ENCODE measurements around the gene SF3A1. TPM values are rescaled to one million over a fixed set of nuclear protein-coding genes. Genes with fewer than 3 reads are reported as not detected.
A peak's percentile ranks its signal among the peaks of the same experiment; 100 is the strongest.

Gene SF3A1
- total RNA-seq, 2 donors from 2014 or later, result 298 to 325 TPM

DNA sequence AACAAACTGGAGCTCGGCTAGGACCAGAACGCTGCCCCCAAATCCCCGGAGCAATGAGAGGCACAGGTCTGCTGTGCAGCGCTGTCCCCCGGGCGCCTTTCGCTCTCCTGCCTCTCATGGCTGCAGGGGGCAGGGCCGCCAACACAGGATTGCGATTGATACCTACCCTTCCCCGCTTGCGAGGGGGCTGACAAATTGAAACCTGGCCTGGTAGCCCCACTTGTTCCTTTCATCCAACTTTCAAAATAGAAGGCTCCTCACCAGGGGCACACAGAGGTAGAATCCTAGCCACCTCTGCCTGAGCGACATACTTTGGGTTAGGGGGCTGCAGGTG, 66.7 kb downstream of the SF3A1 start:
- Mint-ChIP-seq H3K4me3 (peak overlapping the region; percentile 90), H3K36me3 (ENCODE audit: insufficient read depth in 2 of 2) (peaks cover 0 to 8% of the 10 kb centered on the region in 2 donors), H3K27me3 (ENCODE audit: low read depth) (no peaks in the 10 kb centered on the region), H3K4me1 (ENCODE audit: low read depth) (peaks cover 30% of the 10 kb centered on the region), H3K27ac (peak overlapping the region; percentile 19), H3K9me3 (no peaks in the 10 kb centered on the region)
- DNase-seq (no peak), ATAC-seq (replicated peaks in 1 of 2) (peak; percentile 16 to 25)

DNA sequence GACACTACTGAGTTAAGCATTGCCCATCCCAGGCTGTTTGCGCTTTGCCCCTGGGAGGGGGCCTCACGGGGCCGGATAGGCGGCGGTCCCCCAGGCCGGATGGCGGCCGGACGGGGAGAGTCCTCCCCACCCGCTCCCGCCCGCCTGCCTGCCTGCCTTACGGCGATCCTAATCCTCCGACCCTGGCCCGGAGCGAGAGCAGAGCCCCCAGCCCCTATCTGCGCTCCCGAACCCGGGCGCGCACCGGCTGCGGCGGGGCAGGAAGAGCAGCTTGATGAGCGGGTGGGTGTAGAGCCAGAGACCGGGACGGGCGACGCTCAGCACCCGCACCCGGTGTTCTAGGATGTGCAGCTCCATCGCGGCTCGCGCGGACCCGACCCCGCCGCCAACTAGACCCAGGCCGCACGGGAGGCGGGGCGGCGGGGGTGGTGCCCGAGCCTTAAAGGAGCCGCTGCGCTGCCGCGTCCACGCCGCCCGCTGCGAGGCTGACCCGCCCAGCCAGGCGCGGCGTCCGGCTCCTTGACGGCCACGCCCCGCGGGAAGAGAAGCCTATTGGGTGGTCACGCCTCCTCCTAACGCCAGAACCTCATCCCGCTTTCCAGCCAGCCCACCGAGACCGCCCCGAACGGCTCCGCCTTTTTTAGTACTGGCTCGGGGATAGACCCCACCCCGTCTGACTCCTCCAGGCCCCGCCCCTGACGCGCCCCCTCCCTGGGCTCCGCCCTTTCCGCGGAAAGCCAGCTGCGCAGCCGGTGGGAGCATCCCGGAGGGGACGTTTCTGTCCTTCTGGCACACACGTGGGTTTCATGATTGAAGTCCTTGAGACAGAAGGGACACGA, 67.3 kb downstream of the SF3A1 start, which contains the start of gene CASTOR1:
Gene CASTOR1, minus strand, starts transcription at position 365 of the 839 bp plus-strand sequence. Its CDS starts 8 bp downstream, at position 357.
- Mint-ChIP-seq H3K27ac (peak within 1 kb of the TSS; percentile 60), H3K4me3 (peak within 1 kb of the TSS; percentile 90), H3K36me3 (ENCODE audit: insufficient read depth in 2 of 2) (peaks cover 0 to 8% of the 10 kb centered on the region in 2 donors), H3K4me1 (ENCODE audit: low read depth) (peaks cover 30% of the 10 kb centered on the region), H3K9me3 (no peaks in the 10 kb centered on the region), H3K27me3 (ENCODE audit: low read depth) (no peaks in the 10 kb centered on the region)
- peak; percentile 82 to 83 for ATAC-seq (replicated peaks in 1 of 2)
- peak; percentile 91 to 93 for DNase-seq

DNA sequence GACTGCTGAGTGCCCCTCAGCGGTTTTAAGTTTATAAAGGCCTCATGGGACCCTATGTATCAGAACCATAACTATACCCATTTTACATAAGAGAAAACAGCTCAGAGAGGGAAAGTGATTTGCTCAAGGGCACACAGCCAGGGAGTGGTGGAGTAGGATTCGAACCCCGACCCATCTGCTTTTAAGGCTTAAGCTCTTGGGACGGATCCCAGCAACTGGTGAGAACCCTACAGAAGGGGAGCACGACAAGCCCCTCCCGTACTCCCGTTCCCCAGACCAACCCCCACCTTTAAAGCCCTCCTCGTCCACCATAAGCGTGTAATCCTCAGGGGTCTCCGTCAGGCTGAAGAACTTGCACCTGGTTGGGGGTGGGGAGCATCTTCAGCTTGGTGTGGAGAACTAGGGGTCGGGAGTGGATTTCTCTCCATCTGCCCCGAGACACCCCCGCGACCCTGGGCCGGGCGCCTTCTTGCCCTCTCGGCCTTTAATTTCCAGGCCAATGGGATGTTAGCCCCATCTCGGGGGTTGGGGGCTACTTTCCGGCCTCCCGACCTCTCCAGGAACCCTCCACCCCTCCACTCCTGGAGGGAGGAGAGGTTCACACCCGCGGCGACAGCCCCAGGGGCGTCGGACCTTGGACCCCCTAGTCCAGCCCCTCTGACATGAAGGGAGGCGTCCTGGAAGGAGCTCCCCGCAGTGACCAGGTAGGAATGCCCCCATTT, 68.1 kb downstream of the SF3A1 start:
- Mint-ChIP-seq H3K4me3 (peak overlapping the region; percentile 90), H3K27ac (peak overlapping the region; percentile 60), H3K9me3 (no peaks in the 10 kb centered on the region), H3K27me3 (ENCODE audit: low read depth) (no peaks in the 10 kb centered on the region), H3K36me3 (ENCODE audit: insufficient read depth in 2 of 2) (peaks cover 0 to 3% of the 10 kb centered on the region in 2 donors), H3K4me1 (ENCODE audit: low read depth) (peaks cover 30% of the 10 kb centered on the region)
- ATAC-seq (replicated peaks in 1 of 2) (no peak), DNase-seq (no peak)

DNA sequence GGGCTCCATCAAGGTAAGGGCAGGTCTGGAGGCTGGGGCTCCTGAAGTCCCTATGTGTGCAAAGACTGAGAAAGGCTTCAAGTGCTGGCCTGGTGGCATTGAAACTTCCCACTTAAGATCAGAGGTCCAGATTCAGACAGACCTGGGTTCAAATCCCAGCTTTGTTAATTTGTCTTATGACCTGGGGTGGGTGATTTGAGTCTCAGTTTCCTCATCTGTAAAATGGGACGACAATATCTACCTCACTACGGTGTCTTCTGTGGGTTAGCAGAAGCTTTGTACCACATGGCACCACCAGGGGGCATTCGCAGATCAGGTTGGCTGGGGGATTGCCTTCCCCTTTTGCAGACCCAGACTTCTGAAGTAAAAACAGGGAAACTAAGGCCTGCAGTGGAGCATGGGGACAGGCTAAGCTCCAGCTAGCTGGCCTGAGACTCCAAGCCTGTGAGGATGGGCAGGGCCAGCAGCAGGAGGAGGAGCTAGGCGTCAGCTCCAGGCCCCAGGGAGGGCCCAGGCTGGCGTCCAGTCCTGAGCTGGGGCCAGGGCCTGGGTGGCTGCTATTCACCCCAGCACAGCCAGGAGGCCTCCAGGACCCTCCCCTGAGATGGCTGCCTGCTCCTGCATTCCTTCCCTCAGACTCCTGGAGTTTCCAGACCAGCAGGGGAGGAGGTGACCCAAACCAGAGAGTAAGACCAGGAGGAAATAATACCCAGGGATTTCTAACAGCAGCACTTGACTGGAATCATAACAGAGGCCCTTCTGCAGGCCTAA, 68.9 kb downstream of the SF3A1 start:
- ATAC-seq (replicated peaks in 1 of 2) (peak; percentile 50 to 54), DNase-seq (peak; percentile 88 to 89)
- H3K4me3 Mint-ChIP-seq, result peak overlapping the region; percentile 90
- H3K4me1 Mint-ChIP-seq (ENCODE audit: low read depth), result peaks cover 35% of the 10 kb centered on the region
- no peaks in the 10 kb centered on the region for H3K27me3 Mint-ChIP-seq (ENCODE audit: low read depth)
- peak overlapping the region; percentile 60 for H3K27ac Mint-ChIP-seq
- H3K9me3 Mint-ChIP-seq, result no peaks in the 10 kb centered on the region
- H3K36me3 Mint-ChIP-seq (ENCODE audit: insufficient read depth in 2 of 2), result peaks cover 0 to under 1% of the 10 kb centered on the region in 2 donors

DNA sequence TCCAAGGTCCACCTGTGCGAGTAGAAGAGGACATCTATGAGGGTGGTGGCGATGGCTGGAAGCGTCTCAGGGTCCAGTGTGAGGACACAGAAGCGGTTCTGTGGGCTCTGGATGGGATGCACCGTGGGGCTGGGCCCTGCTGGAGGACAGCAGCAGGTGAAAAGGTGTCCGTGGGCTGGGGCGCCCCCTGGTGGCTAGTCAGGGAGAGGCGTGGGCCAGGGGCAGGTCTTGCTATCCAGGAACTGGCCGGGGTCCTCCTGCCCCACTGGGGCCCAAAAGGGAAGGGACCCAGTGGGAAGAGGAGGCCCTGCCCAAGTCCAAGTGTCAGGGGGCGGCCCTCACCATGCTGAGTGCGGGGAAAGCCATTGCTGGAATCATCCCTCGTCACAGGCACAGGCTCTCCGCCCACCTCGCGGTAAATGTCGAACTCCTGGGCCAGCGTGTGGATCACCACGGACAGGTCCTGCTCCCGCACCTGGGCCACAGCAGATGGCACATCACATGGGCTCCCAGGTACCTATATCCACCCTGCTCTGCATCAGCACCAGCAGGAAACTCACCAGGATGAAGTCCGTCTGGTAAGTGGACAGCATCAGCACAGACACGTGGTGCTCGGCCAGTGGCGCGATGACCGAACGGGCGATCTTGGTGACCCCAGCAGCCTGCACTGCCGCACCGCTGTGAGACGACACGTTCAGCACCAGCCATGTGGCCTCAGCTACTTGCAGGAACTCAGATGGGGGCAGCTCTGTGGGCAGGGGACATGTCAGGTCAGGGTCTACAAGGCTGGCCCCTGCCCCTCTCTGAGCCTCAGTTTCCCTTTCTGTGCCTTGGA, 69.7 kb downstream of the SF3A1 start:
- DNase-seq (peak; percentile 88 to 94), ATAC-seq (replicated peaks in 1 of 2) (peak; percentile 41 to 45)
- H3K27ac Mint-ChIP-seq, result no peak overlapping the region
- H3K27me3 Mint-ChIP-seq (ENCODE audit: low read depth), result no peaks in the 10 kb centered on the region
- peaks cover 38% of the 10 kb centered on the region for H3K4me1 Mint-ChIP-seq (ENCODE audit: low read depth)
- no peaks in the 10 kb centered on the region for H3K9me3 Mint-ChIP-seq
- no peak overlapping the region for H3K4me3 Mint-ChIP-seq
- no peaks in the 10 kb centered on the region for H3K36me3 Mint-ChIP-seq (ENCODE audit: insufficient read depth in 2 of 2)

DNA sequence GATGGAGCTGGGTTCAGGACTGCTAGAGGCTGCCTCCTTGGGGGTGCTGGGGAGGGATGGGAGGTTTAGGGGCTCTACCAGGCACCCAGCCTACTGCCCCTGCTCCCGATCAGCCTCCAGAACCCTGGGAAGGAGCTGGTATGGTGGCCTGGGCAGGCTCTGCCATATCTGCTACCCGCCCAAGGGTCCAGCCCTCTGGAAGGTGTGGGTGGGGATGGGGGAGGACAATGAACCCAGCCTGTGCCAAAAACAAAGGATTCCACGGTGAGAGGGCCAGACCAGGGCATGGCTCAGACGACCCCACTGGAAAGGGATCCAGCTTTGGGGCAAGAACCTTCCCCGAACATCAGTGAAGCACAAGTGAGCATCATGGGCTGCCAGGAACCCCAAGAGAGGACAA, 70.4 kb downstream of the SF3A1 start:
- H3K4me1 Mint-ChIP-seq (ENCODE audit: low read depth), result peaks cover 38% of the 10 kb centered on the region
- no peak overlapping the region for H3K4me3 Mint-ChIP-seq
- H3K36me3 Mint-ChIP-seq (ENCODE audit: insufficient read depth in 2 of 2), result no peaks in the 10 kb centered on the region
- no peaks in the 10 kb centered on the region for H3K9me3 Mint-ChIP-seq
- no peak for ATAC-seq (replicated peaks in 1 of 2)
- no peaks in the 10 kb centered on the region for H3K27me3 Mint-ChIP-seq (ENCODE audit: low read depth)
- H3K27ac Mint-ChIP-seq, result no peak overlapping the region
- DNase-seq, result no peak

DNA sequence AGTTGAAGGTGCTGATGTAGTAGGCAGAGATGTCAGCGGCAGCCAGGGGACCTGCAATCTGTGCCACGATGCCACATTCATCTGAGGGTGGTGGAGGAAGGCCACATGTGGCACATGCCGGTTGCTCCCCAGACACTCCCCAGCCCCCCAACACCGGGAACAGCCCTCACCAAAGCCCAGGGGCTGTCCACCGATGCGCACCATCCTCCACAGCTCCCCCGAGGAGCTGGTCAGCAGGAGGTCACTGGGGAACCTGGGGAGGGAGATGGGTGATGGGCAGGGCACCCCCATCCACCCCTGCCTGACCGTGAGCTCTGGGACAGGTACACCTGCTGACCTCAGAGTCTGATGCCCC, 70.9 kb downstream of the SF3A1 start:
- Mint-ChIP-seq H3K4me1 (ENCODE audit: low read depth) (peaks cover 38% of the 10 kb centered on the region), H3K4me3 (no peak overlapping the region), H3K36me3 (ENCODE audit: insufficient read depth in 2 of 2) (no peaks in the 10 kb centered on the region), H3K27me3 (ENCODE audit: low read depth) (no peaks in the 10 kb centered on the region), H3K27ac (no peak overlapping the region), H3K9me3 (no peaks in the 10 kb centered on the region)
- ATAC-seq (replicated peaks in 1 of 2), result no peak
- no peak for DNase-seq

DNA sequence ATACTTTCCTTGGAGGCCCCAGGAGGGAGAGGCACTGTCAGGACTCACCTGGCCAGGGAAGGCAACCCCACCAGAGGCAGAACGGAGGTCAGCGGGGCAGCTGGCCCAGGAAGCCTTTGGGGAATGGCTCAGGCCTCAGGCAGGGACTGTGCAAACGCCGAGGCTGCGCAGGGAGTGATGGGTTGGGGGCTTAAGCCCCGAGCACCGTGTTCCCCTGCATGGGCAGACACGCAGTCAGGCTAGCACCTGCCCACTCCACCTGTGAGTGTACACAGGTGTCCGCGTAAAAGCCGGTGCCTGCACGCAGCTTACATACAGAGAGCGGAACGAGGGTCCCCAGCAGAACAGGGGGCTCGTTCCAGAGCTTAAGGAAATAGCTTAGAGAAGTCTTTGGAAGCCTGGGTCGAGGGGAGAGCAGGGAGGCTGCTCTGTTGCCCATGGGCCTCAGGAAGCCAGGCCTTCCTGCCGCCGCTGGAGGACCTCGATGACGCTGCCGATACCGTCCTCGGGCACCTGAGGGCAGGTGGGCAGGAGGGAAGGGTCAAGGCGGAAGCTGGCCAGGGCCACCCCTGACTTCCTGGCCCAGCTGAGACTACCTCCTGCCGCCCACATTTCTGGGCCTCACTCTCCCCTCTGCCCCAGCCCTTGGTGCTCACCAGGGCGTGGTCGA, 71.4 kb downstream of the SF3A1 start:
- H3K27me3 Mint-ChIP-seq (ENCODE audit: low read depth), result no peaks in the 10 kb centered on the region
- H3K36me3 Mint-ChIP-seq (ENCODE audit: insufficient read depth in 2 of 2), result no peaks in the 10 kb centered on the region
- DNase-seq, result no peak
- no peaks in the 10 kb centered on the region for H3K9me3 Mint-ChIP-seq
- ATAC-seq (replicated peaks in 1 of 2), result no peak
- H3K27ac Mint-ChIP-seq, result peak overlapping the region; percentile 28
- H3K4me1 Mint-ChIP-seq (ENCODE audit: low read depth), result peaks cover 35% of the 10 kb centered on the region
- no peak overlapping the region for H3K4me3 Mint-ChIP-seq

DNA sequence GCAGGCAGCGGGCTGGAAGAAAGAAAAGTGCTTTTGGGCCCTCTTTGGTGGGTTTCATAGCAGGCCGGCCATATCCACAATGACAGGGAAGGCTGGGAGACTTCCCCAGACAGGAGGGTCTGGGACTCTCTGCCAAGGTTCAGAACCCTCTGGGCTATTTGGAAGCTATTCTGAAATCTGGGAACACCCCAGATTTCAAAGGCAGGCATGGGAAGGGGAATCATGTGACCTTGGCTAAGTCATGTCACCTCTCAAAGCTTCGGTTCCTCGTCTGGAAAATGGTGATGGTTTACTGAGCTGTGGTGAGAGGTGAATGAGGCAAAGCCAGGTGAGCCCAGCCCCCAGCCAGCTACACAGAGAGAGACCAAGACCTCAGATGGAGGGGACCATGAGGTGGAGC, 72.0 kb downstream of the SF3A1 start:
- peaks cover 31% of the 10 kb centered on the region for H3K4me1 Mint-ChIP-seq (ENCODE audit: low read depth)
- no peaks in the 10 kb centered on the region for H3K27me3 Mint-ChIP-seq (ENCODE audit: low read depth)
- H3K27ac Mint-ChIP-seq, result peak overlapping the region; percentile 27
- H3K9me3 Mint-ChIP-seq, result no peaks in the 10 kb centered on the region
- ATAC-seq (replicated peaks in 1 of 2) (no peak), DNase-seq (no peak)
- H3K36me3 Mint-ChIP-seq (ENCODE audit: insufficient read depth in 2 of 2), result no peaks in the 10 kb centered on the region
- H3K4me3 Mint-ChIP-seq, result no peak overlapping the region

DNA sequence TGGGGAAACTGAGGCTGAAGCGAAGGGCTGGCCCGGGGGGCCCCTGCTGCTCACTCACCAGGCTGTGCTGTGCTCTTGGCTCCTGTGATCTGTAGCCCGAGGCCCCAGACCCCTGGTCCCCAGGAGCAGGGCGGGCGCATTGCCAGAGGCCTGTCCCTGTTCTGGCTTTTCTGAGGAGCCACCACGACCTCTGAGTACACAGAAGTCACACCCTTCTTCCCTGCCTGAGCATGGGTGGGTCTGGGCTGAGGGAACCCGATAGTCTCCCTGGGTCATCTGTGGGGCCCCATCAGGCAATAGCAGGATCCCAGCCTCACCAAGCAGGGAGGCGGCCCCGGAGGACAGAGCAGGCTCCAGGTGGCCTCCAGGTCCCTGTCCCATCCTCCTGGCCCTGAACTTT, 72.5 kb downstream of the SF3A1 start:
- no peak for ATAC-seq (replicated peaks in 1 of 2)
- no peak overlapping the region for H3K27ac Mint-ChIP-seq
- no peak overlapping the region for H3K4me3 Mint-ChIP-seq
- DNase-seq, result no peak
- no peaks in the 10 kb centered on the region for H3K36me3 Mint-ChIP-seq (ENCODE audit: insufficient read depth in 2 of 2)
- peaks cover 36% of the 10 kb centered on the region for H3K4me1 Mint-ChIP-seq (ENCODE audit: low read depth)
- H3K9me3 Mint-ChIP-seq, result no peaks in the 10 kb centered on the region
- no peaks in the 10 kb centered on the region for H3K27me3 Mint-ChIP-seq (ENCODE audit: low read depth)

DNA sequence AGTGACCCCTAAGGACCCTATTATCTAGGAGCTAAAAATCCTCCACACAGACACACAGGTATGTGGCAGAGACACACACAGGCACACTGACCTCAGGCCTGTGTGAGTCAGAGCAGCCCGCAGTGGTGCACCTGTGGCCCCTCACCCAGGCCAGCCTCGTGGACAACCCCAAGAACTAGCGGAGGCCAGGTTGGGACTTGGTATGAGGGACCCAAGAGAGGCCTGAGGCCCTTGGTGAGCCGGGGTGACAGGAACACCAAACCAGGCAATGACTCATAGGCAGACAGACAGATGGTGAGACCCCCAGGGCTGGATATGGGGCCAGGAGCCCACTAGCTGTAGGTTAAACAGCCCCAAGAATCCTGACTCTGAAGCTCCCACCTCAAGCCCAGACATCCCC, 73.4 kb downstream of the SF3A1 start:
- ATAC-seq (replicated peaks in 1 of 2) (no peak), DNase-seq (no peak)
- Mint-ChIP-seq H3K9me3 (no peaks in the 10 kb centered on the region), H3K4me1 (ENCODE audit: low read depth) (peaks cover 40% of the 10 kb centered on the region), H3K27me3 (ENCODE audit: low read depth) (no peaks in the 10 kb centered on the region), H3K27ac (no peak overlapping the region), H3K4me3 (no peak overlapping the region), H3K36me3 (ENCODE audit: insufficient read depth in 2 of 2) (no peaks in the 10 kb centered on the region)

DNA sequence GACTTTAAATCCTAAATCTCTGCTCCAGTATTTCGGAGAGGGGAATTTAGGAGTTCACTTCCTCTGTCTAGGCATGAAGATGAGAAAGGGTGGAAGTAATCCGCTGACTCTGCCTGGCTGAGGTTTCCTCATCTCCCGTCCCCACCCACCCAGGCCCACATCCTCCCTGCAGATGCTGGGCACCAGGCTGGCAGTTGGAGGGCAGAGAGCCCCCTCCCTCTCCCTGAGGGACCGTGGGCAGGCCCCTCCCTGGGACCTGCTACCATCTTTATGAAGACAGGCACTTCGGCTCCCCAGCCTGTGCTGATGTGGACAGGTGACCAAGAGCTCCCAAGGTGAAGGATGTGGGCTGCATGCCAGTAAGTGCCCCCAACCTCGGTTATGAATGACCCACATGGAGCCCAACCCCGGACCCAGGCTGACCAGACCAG, 74.1 kb downstream of the SF3A1 start:
- H3K27me3 Mint-ChIP-seq (ENCODE audit: low read depth), result no peaks in the 10 kb centered on the region
- no peak for ATAC-seq (replicated peaks in 1 of 2)
- peaks cover 32% of the 10 kb centered on the region for H3K4me1 Mint-ChIP-seq (ENCODE audit: low read depth)
- no peak overlapping the region for H3K4me3 Mint-ChIP-seq
- DNase-seq, result no peak
- H3K36me3 Mint-ChIP-seq (ENCODE audit: insufficient read depth in 2 of 2), result no peaks in the 10 kb centered on the region
- no peaks in the 10 kb centered on the region for H3K9me3 Mint-ChIP-seq
- H3K27ac Mint-ChIP-seq, result no peak overlapping the region

Measured in activated T-cell treated with anti-CD3 and anti-CD28 coated beads, Interleukin-2, amount 50 U/mL, for 72 hours (primary cell).